CD14-positive monocyte (primary cell): ENCODE data around the gene PDE4DIP. TPM values are rescaled to one million over a fixed set of nuclear protein-coding genes. Genes with fewer than 3 reads are reported as not detected.
A peak's percentile ranks its signal among the peaks of the same experiment; 100 is the strongest.
"Not testable (repeated sequence)": the region's sequence is repeated elsewhere in the genome, so short reads cannot be mapped to it uniquely, and the experiment has no call there.

ENCODE experiments used
- DNase-seq, 3 donors: peaks; one replicate each; pipeline ENCODE4 v3.0.0-alpha.2; 2011 to 2022
- H2AFZ ChIP-seq: 2 replicates; pipeline ENCODE4 v1.6.0; 2012; ENCODE audit warnings: mild to moderate bottlenecking, low read depth, low read length, inconsistent platforms; ENCODE audit not compliant: insufficient read depth, poor library complexity, severe bottlenecking
- H3K27ac ChIP-seq, 2 donors: 1 replicate in 1 of 2; 2 replicates in 1 of 2; pipeline ENCODE4 v1.5.1; 2012 to 2013; ENCODE audit warnings: low read length in 2 of 2, control low read depth in 1 of 2, inconsistent platforms in 1 of 2, low read depth in 1 of 2, mild to moderate bottlenecking in 1 of 2
- H3K27me3 ChIP-seq, 2 donors: one replicate each; pipeline versions ENCODE4 v1.6.0 to v1.6.1; 2011 to 2013; ENCODE audit warnings: low read length in 2 of 2; ENCODE audit not compliant: control insufficient read depth in 2 of 2, insufficient read depth in 2 of 2
- H3K36me3 ChIP-seq, 2 donors: replicated peaks in 1 of 2; 1 replicate in 1 of 2; 2 replicates in 1 of 2; pipeline versions ENCODE4 v1.5.1 to v1.6.1; 2012 to 2013; ENCODE audit warnings: low read length in 2 of 2, control low read depth in 1 of 2, inconsistent platforms in 1 of 2, mild to moderate bottlenecking in 1 of 2; ENCODE audit not compliant: insufficient read depth in 2 of 2, control insufficient read depth in 1 of 2
- H3K4me1 ChIP-seq, 2 donors: 1 replicate in 1 of 2; 2 replicates in 1 of 2; pipeline versions ENCODE4 v1.5.1 to v1.6.1; 2012 to 2013; ENCODE audit warnings: low read length in 2 of 2, control low read depth in 1 of 2, inconsistent platforms in 1 of 2, mild to moderate bottlenecking in 1 of 2, moderate library complexity in 1 of 2; ENCODE audit not compliant: insufficient read depth in 2 of 2, control insufficient read depth in 1 of 2
- H3K4me2 ChIP-seq: replicated peaks from 2 replicates; pipeline ENCODE3; 2012; ENCODE audit warnings: low read length, moderate library complexity, mild to moderate bottlenecking; ENCODE audit not compliant: poor library complexity, severe bottlenecking; ENCODE audit errors: extremely low read depth
- H3K4me3 ChIP-seq, 3 experiments: fragments of 200-600 bp in 1 of 3; sonication (generic) in 1 of 3; replicated peaks in 1 of 3; 1 replicate in 2 of 3; 2 replicates in 1 of 3; pipeline ENCODE4 v1.5.1; 2011 to 2013; ENCODE audit warnings: low read length in 3 of 3, mild to moderate bottlenecking in 3 of 3, control low read depth in 2 of 3, low read depth in 2 of 3, inconsistent platforms in 1 of 3, moderate library complexity in 1 of 3
- H3K79me2 ChIP-seq: 2 replicates; pipeline ENCODE4 v1.6.0; 2012; ENCODE audit warnings: mild to moderate bottlenecking, control low read depth, inconsistent platforms, low read length, moderate library complexity; ENCODE audit not compliant: insufficient read depth
- H3K9ac ChIP-seq: 2 replicates; pipeline ENCODE4 v1.6.0; 2017; ENCODE audit warnings: low read length, mild to moderate bottlenecking; ENCODE audit not compliant: insufficient read depth, poor library complexity, severe bottlenecking
- H3K9me3 ChIP-seq, 2 donors: replicated peaks in 1 of 2; 1 replicate in 1 of 2; 2 replicates in 1 of 2; pipeline versions ENCODE4 v1.5.1 to v1.6.1; 2012 to 2013; ENCODE audit warnings: low read length in 2 of 2, control low read depth in 1 of 2; ENCODE audit not compliant: control insufficient read depth in 1 of 2, insufficient read depth in 1 of 2
- H4K20me1 ChIP-seq: 2 replicates; pipeline ENCODE4 v1.6.0; 2012; ENCODE audit warnings: mild to moderate bottlenecking, low read length, control low read depth, moderate library complexity; ENCODE audit not compliant: insufficient read depth
- H3K27ac Mint-ChIP-seq, 7 donors: one replicate each; pipeline ENCODE4 v1.8.0; 2020; ENCODE audit warnings: mild to moderate bottlenecking in 7 of 7, mixed read lengths in 7 of 7, moderate library complexity in 6 of 7, inconsistent platforms in 2 of 7
- H3K27me3 Mint-ChIP-seq, 3 donors: one replicate each; pipeline ENCODE4 v1.8.0; 2021 to 2022; ENCODE audit warnings: low read depth in 3 of 3, mild to moderate bottlenecking in 3 of 3, mixed read lengths in 3 of 3, moderate library complexity in 3 of 3, inconsistent platforms in 1 of 3
- H3K36me3 Mint-ChIP-seq, 2 donors: one replicate each; pipeline ENCODE4 v1.8.0; 2020; ENCODE audit warnings: mixed read lengths in 2 of 2, inconsistent platforms in 1 of 2, mild to moderate bottlenecking in 1 of 2
- H3K4me1 Mint-ChIP-seq: one replicate; pipeline ENCODE4 v1.8.0; 2020; ENCODE audit warnings: mild to moderate bottlenecking, mixed read lengths
- H3K4me3 Mint-ChIP-seq, 2 donors: one replicate each; pipeline ENCODE4 v1.8.0; 2020; ENCODE audit warnings: mild to moderate bottlenecking in 2 of 2, mixed read lengths in 2 of 2, moderate library complexity in 1 of 2
- H3K9me3 Mint-ChIP-seq, 7 donors: one replicate each; pipeline ENCODE4 v1.8.0; 2020 to 2022; ENCODE audit warnings: mixed read lengths in 7 of 7, mild to moderate bottlenecking in 6 of 7, moderate library complexity in 6 of 7, inconsistent platforms in 2 of 7
- WGBS: methylation state at CpG from one replicate; pipeline ENCODE4 v1.1.5; 2013; ENCODE audit warnings: missing lambda C conversion rate; ENCODE audit not compliant: insufficient coverage; 5-methylcytosine and 5-hydroxymethylcytosine counted together
- intact Hi-C, 2 donors: fragments of 100-400 bp; cut with micrococcal nuclease; formaldehyde crosslinking; loops; one replicate each; pipeline versions ENCODE4 v1.15.0 to v1.15.1; 2023
- polyA plus RNA-seq, 3 donors: library from polyadenylated mRNA; depleted of rRNA in 1 of 3; unstranded in 2 of 3; stranded (reverse) in 1 of 3; fragments of 300-500 nt in 2 of 3; fragments of >200 nt in 1 of 3; fragmentation: Illumina TruSeq in 2 of 3; gene quantifications; 1 replicate in 2 of 3; 2 replicates in 1 of 3; pipeline ENCODE4 v1.2.3, GENCODE V29; 2012 to 2021

Gene PDE4DIP
- polyA plus RNA-seq, 3 donors = 11.6 to 22.5 (median 14.6) TPM

GRCh38 chr1:148916222-148916621 is 72.0 kb downstream of the PDE4DIP start:
- DNase-seq, intact Hi-C loops, H3K36me3 ChIP-seq, H3K27ac Mint-ChIP-seq, H3K36me3 Mint-ChIP-seq, H3K9me3 Mint-ChIP-seq, H3K9ac ChIP-seq, H3K27me3 Mint-ChIP-seq, H3K4me3 ChIP-seq, H3K4me1 Mint-ChIP-seq, H4K20me1 ChIP-seq, H3K27ac ChIP-seq, H2AFZ ChIP-seq, H3K4me2 ChIP-seq, H3K4me3 Mint-ChIP-seq, H3K79me2 ChIP-seq, H3K4me1 ChIP-seq, H3K27me3 ChIP-seq, H3K9me3 ChIP-seq: not testable (repeated sequence)
- no CpG with 5 or more reads among the region's 2 CpGs for whole genome bisulfite sequencing

GRCh38 chr1:148916695-148917348 is 72.6 kb downstream of the PDE4DIP start:
- H3K9ac ChIP-seq, H3K9me3 Mint-ChIP-seq, H3K27me3 ChIP-seq, H3K4me2 ChIP-seq, H3K79me2 ChIP-seq, H4K20me1 ChIP-seq, DNase-seq, H2AFZ ChIP-seq, H3K36me3 Mint-ChIP-seq, H3K36me3 ChIP-seq, intact Hi-C loops, H3K9me3 ChIP-seq, H3K4me3 ChIP-seq, H3K27me3 Mint-ChIP-seq, H3K27ac ChIP-seq, H3K4me1 ChIP-seq, H3K4me1 Mint-ChIP-seq: not testable (repeated sequence)
- WGBS = no CpG with 5 or more reads among the region's 4 CpGs
- peak overlapping the region in 2 of 7 donors; percentile 63 to 78 for H3K27ac Mint-ChIP-seq
- peak overlapping the region in 1 of 2 donors; percentile 53 for H3K4me3 Mint-ChIP-seq

- H3K27ac Mint-ChIP-seq, H3K9me3 ChIP-seq, H3K9me3 Mint-ChIP-seq, H3K4me3 Mint-ChIP-seq, H2AFZ ChIP-seq, H3K4me3 ChIP-seq, intact Hi-C loops, H3K36me3 Mint-ChIP-seq, H3K27ac ChIP-seq, H3K4me1 Mint-ChIP-seq, H3K27me3 ChIP-seq, H3K4me2 ChIP-seq, H3K79me2 ChIP-seq, H3K4me1 ChIP-seq, H3K36me3 ChIP-seq, H4K20me1 ChIP-seq, DNase-seq, H3K9ac ChIP-seq, H3K27me3 Mint-ChIP-seq: not testable (repeated sequence)
- no CpG with 5 or more reads among the region's 3 CpGs for WGBS
Observed at GRCh38 chr1:148918836-148919447, 74.7 kb downstream of the PDE4DIP start.

- H3K27me3 ChIP-seq, H3K4me3 ChIP-seq, H3K27ac ChIP-seq, H3K36me3 ChIP-seq, H4K20me1 ChIP-seq, H3K4me1 ChIP-seq, intact Hi-C loops, H3K27me3 Mint-ChIP-seq, H3K9me3 Mint-ChIP-seq, H3K9me3 ChIP-seq, H3K4me1 Mint-ChIP-seq, H3K27ac Mint-ChIP-seq, H3K79me2 ChIP-seq, H3K9ac ChIP-seq, H3K36me3 Mint-ChIP-seq, H3K4me3 Mint-ChIP-seq, H3K4me2 ChIP-seq, H2AFZ ChIP-seq, DNase-seq: not testable (repeated sequence)
- WGBS = no CpG with 5 or more reads among the region's 1 CpG
Observed at GRCh38 chr1:148921047-148921446, 76.8 kb downstream of the PDE4DIP start.
